ENCODE results near the gene CREG2.

The CREG2 gene

GRCh38 chr2:101306410-101306809, 80.9 kb downstream of the CREG2 start:
- DNase-seq (ENCODE audit: low read depth), result no peak

- no peak for DNase-seq (ENCODE audit: low read depth)
Measured at GRCh38 chr2:101305492-101306078, 81.7 kb downstream of the CREG2 start.

GRCh38 chr2:101305035-101305434, 82.3 kb downstream of the CREG2 start:
- DNase-seq (ENCODE audit: low read depth), result no peak

GRCh38 chr2:101303688-101304087, 83.6 kb downstream of the CREG2 start:
- no peak for DNase-seq (ENCODE audit: low read depth)

- DNase-seq (ENCODE audit: low read depth), result no peak
Measured at GRCh38 chr2:101302016-101302415, 85.3 kb downstream of the CREG2 start.

- no peak for DNase-seq (ENCODE audit: low read depth)
Measured at GRCh38 chr2:101300836-101301235, 86.5 kb downstream of the CREG2 start.

- no peak for DNase-seq (ENCODE audit: low read depth)
Measured at GRCh38 chr2:101300164-101300563, 87.1 kb downstream of the CREG2 start.

- no peak for DNase-seq (ENCODE audit: low read depth)
Measured at GRCh38 chr2:101299604-101300003, 87.7 kb downstream of the CREG2 start.

GRCh38 chr2:101297383-101297782, 89.9 kb downstream of the CREG2 start:
- DNase-seq (ENCODE audit: low read depth), result no peak

- no peak for DNase-seq (ENCODE audit: low read depth)
Measured at GRCh38 chr2:101296371-101296770, 90.9 kb downstream of the CREG2 start.

GRCh38 chr2:101295895-101296294, 91.4 kb downstream of the CREG2 start:
- no peak for DNase-seq (ENCODE audit: low read depth)
